Esophagus squamous epithelium (tissue), 5 donors: ENCODE results near the gene HBS1L. TPM values are rescaled to one million over a fixed set of nuclear protein-coding genes. Genes with fewer than 3 reads are reported as not detected.

Source experiments
- DNase-seq: peaks from one replicate; lab custom pipeline; 2025; lab: John Stamatoyannopoulos, UW
- H3K27ac ChIP-seq, 4 donors: fragments of 200-600 bp; sonication (generic); one replicate each; pipeline ENCODE4 v1.5.1; 2016 to 2019; ENCODE audit warnings: mild to moderate bottlenecking in 1 of 4
- H3K27me3 ChIP-seq, 4 donors: fragments of 200-600 bp; sonication (generic); 1 replicate in 3 of 4; 2 replicates in 1 of 4; pipeline versions ENCODE4 v1.5.1 to v1.6.0; 2017 to 2021; ENCODE audit warnings: antibody characterized with exemption in 1 of 4
- H3K36me3 ChIP-seq, 3 donors: fragments of 200-600 bp; sonication (generic); one replicate each; pipeline ENCODE4 v1.5.1; 2016 to 2019
- H3K4me1 ChIP-seq, 3 donors: fragments of 200-600 bp; sonication (generic); one replicate each; pipeline ENCODE4 v1.5.1; 2017 to 2019
- H3K4me3 ChIP-seq, 4 donors: fragments of 200-600 bp; sonication (generic); 1 replicate in 3 of 4; 2 replicates in 1 of 4; pipeline ENCODE4 v1.5.1; 2016 to 2019; ENCODE audit warnings: mild to moderate bottlenecking in 2 of 4, moderate library complexity in 1 of 4
- H3K9me3 ChIP-seq, 3 donors: fragments of 200-600 bp; sonication (generic); one replicate each; pipeline ENCODE4 v1.5.1; 2016 to 2019
- CTCF ChIP-seq, 6 experiments: fragments of 450-650 bp in 4 of 6; fragments of 200-600 bp in 2 of 6; sonication (generic) in 2 of 6; IDR thresholded peaks; one replicate each; pipeline ENCODE4 v1.5.1; 2016 to 2019; ENCODE audit warnings: antibody characterized with exemption in 6 of 6, mild to moderate bottlenecking in 4 of 6, moderate library complexity in 4 of 6
- POLR2A ChIP-seq, 4 donors: fragments of 450-650 bp; IDR thresholded peaks; one replicate each; pipeline ENCODE4 v1.6.1; 2017; ENCODE audit warnings: antibody characterized with exemption in 4 of 4, mild to moderate bottlenecking in 4 of 4, moderate library complexity in 3 of 4
- WGBS, 2 donors: methylation state at CpG; one replicate each; pipeline ENCODE4 v1.1.5; 2018; 5-methylcytosine and 5-hydroxymethylcytosine counted together
- intact Hi-C: fragments of 100-400 bp; cut with DNase I; formaldehyde crosslinking; loops from one replicate; pipeline ENCODE4 v1.15.0; 2022
- total RNA-seq, 4 donors: library from RNA; depleted of rRNA; stranded (reverse); fragments of >200 nt; gene quantifications; one replicate each; pipeline ENCODE4 v1.1.0, GENCODE V29; 2016
- donor health status: DM: yes; HTN: yes; CAD: no.

The HBS1L gene
- total RNA-seq, 4 donors from 2014 or later, result 41.6 to 65.3 (median 45.8) TPM

- no peak overlapping the region for H3K27ac ChIP-seq
- H3K36me3 ChIP-seq, result no peaks in the 10 kb centered on the region
- no peaks in the 10 kb centered on the region for H3K4me1 ChIP-seq
- H3K9me3 ChIP-seq, result no peaks in the 10 kb centered on the region
- DNase-seq, result no peak
- intact Hi-C loops, result no loop called here
- 71 to 78% methylated on average over 5 of the region's 5 CpGs for WGBS, 2 donors
- H3K4me3 ChIP-seq, result no peak overlapping the region
- no peak for TF ChIP-seq POLR2A (IDR thresholded peaks at IDR 0.05)
- TF ChIP-seq CTCF (IDR thresholded peaks at IDR 0.05), result no peak
- H3K27me3 ChIP-seq, result no peaks in the 10 kb centered on the region
Measured at GRCh38 chr6:134936931-134937330, 117.7 kb downstream of the HBS1L start.

GRCh38 chr6:134936476-134936875 is 118.1 kb downstream of the HBS1L start:
- Histone ChIP-seq H3K4me1 (no peaks in the 10 kb centered on the region), H3K9me3 (no peaks in the 10 kb centered on the region), H3K4me3 (no peak overlapping the region), H3K27ac (no peak overlapping the region), H3K36me3 (no peaks in the 10 kb centered on the region), H3K27me3 (no peaks in the 10 kb centered on the region)
- 86 to 93% methylated on average over 5 of the region's 5 CpGs for WGBS, 2 donors
- TF ChIP-seq CTCF (IDR thresholded peaks at IDR 0.05) (no peak), POLR2A (IDR thresholded peaks at IDR 0.05) (no peak)
- no peak for DNase-seq
- intact Hi-C loops, result no loop called here

- Histone ChIP-seq H3K9me3 (no peaks in the 10 kb centered on the region), H3K4me1 (no peaks in the 10 kb centered on the region), H3K36me3 (no peaks in the 10 kb centered on the region), H3K27me3 (no peaks in the 10 kb centered on the region), H3K27ac (no peak overlapping the region), H3K4me3 (no peak overlapping the region)
- 95% methylated on average over 5 of the region's 5 CpGs for WGBS, 2 donors
- intact Hi-C loops, result no loop called here
- TF ChIP-seq POLR2A (IDR thresholded peaks at IDR 0.05) (no peak), CTCF (IDR thresholded peaks at IDR 0.05) (no peak)
- DNase-seq, result no peak
Measured at GRCh38 chr6:134934793-134935485, 119.7 kb downstream of the HBS1L start.

GRCh38 chr6:134932535-134933470 is 121.8 kb downstream of the HBS1L start:
- no peak for TF ChIP-seq CTCF (IDR thresholded peaks at IDR 0.05)
- TF ChIP-seq POLR2A (IDR thresholded peaks at IDR 0.05), result no peak
- Histone ChIP-seq H3K4me1 (no peaks in the 10 kb centered on the region), H3K9me3 (no peaks in the 10 kb centered on the region), H3K36me3 (no peaks in the 10 kb centered on the region), H3K27me3 (no peaks in the 10 kb centered on the region), H3K27ac (no peak overlapping the region), H3K4me3 (no peak overlapping the region)
- no peak for DNase-seq
- 53 to 76% methylated on average over 5 to 10 of the region's 11 CpGs for WGBS, 2 donors
- intact Hi-C loops, result no loop called here

GRCh38 chr6:134932098-134932497 is 122.5 kb downstream of the HBS1L start:
- WGBS, 2 donors, result 48 to 53% methylated on average over 5 of the region's 5 CpGs
- TF ChIP-seq CTCF (IDR thresholded peaks at IDR 0.05) (no peak), POLR2A (IDR thresholded peaks at IDR 0.05) (no peak)
- Histone ChIP-seq H3K27me3 (no peaks in the 10 kb centered on the region), H3K36me3 (no peaks in the 10 kb centered on the region), H3K9me3 (no peaks in the 10 kb centered on the region), H3K27ac (no peak overlapping the region), H3K4me1 (no peaks in the 10 kb centered on the region), H3K4me3 (no peak overlapping the region)
- intact Hi-C loops, result no loop called here
- no peak for DNase-seq
